KOPT-K1 (cell line): ENCODE data around the gene FGF4.

Experiments used
- H3K27ac ChIP-seq: fragments of 200-600 bp; sonication (generic); 2 replicates; pipeline ENCODE4 v1.5.1; 2016; ENCODE audit warnings: antibody characterized with exemption, mild to moderate bottlenecking, low read depth, low read length; ENCODE audit not compliant: poor library complexity, severe bottlenecking
- H3K36me3 ChIP-seq: fragments of 200-600 bp; sonication (generic); 2 replicates; pipeline ENCODE4 v1.5.1; 2017; ENCODE audit warnings: antibody characterized with exemption, mild to moderate bottlenecking, low read length, moderate library complexity; ENCODE audit not compliant: insufficient read depth
- H3K9me3 ChIP-seq: fragments of 200-600 bp; sonication (generic); 2 replicates; pipeline ENCODE4 v1.5.1; 2017; ENCODE audit warnings: antibody characterized with exemption, low read length, mild to moderate bottlenecking; ENCODE audit not compliant: insufficient read depth, poor library complexity, severe bottlenecking

The FGF4 gene, protein sequence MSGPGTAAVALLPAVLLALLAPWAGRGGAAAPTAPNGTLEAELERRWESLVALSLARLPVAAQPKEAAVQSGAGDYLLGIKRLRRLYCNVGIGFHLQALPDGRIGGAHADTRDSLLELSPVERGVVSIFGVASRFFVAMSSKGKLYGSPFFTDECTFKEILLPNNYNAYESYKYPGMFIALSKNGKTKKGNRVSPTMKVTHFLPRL

DNA sequence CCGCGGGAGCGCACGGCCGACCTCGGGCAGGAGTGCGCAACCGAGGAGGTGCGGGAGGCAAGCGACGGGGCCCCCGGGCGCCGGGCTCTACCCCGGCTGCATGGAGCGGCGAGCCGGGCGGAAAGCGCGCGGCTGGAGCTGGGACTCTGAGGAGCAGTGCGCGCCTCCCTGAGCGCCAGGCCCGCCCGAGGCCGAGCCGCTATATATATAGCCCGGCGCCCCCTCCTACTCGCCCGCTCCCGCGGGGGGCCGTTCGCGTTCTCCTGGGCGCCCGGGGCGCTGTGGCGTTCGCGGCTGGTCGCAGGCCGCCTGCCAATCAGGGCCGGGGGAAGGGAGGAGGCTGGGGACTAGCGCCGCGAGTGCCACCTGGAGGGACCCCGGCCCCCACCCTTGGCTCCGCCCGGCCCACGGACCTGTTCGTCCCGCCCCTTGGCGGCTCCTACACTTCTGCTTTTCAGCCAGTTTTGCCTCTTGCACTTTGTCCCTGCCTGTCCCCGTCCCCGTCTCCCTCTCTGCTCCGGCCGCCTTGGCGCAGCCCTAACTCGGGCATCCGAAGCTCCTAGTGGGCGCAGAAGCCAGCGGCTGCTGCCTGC lies at the start of gene FGF4:
Gene FGF4, minus strand, starts transcription at position 179 of the 593 bp plus-strand sequence. CDS start 257 bp downstream, outside the sequence.
- no peaks in the 10 kb centered on the region for H3K36me3 ChIP-seq
- H3K27ac ChIP-seq: no peak within 1 kb of the TSS
- no peaks in the 10 kb centered on the region for H3K9me3 ChIP-seq

GRCh38 chr11:69823641-69824265 lies 48.6 kb upstream of the FGF4 start:
- Histone ChIP-seq H3K27ac (no peak overlapping the region), H3K36me3 (no peaks in the 10 kb centered on the region), H3K9me3 (no peaks in the 10 kb centered on the region)

- no peaks in the 10 kb centered on the region for H3K9me3 ChIP-seq
- H3K27ac ChIP-seq: no peak overlapping the region
- H3K36me3 ChIP-seq: no peaks in the 10 kb centered on the region
Measured at GRCh38 chr11:69822676-69823494, 47.7 kb upstream of the FGF4 start.

GRCh38 chr11:69821511-69822040 lies 46.4 kb upstream of the FGF4 start:
- Histone ChIP-seq H3K36me3 (no peaks in the 10 kb centered on the region), H3K9me3 (no peaks in the 10 kb centered on the region), H3K27ac (no peak overlapping the region)

DNA sequence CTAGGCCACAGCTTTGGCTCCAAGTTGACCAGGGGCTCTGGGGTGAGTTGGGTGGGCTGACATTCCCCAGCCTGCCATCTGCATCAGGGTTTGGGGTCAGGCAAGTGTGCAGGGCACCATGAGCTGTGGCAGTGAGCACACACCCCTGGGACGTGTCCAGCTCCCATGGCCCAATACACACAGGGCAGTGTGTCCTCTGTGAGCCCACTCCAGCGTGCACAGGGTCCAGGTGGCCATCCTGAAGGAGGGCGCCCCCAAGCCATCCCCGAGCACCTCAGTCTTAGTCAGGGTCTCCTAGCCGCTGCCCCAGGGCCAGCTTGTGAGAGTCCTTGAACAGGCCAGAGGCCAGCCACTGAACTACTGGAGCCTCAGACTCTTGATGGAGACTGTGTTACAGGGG lies 45.3 kb upstream of the FGF4 start:
- Histone ChIP-seq H3K36me3 (no peaks in the 10 kb centered on the region), H3K27ac (no peak overlapping the region)

DNA sequence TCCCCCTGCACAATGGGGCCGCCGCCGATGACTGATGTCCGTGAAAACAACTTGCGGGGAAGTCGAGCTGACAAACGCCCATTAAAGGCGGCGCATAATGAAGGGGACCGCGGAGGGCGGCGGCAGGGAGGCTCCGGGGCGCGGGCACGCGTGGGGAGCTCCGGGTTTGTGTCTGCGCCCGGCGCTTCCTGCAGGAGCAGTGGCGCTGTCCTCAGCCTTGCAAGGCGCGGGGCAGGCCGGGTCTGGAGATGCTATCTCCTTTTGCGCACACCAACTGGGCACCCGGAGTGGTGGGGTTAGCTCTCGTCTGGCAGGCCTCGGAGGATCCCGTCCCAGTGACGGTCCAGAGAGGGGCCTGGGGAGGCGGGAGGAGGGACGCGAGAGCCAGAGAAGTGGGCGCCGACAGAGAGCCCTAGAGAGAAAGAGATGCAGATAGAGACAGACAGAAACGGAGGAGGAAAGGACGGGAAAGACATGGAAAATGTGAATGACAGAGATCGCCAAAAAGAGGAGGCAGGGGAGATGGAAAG lies 44.5 kb upstream of the FGF4 start:
- Histone ChIP-seq H3K27ac (no peak overlapping the region), H3K9me3 (no peaks in the 10 kb centered on the region), H3K36me3 (no peaks in the 10 kb centered on the region)

More for the DNA sequence above, 45.3 kb upstream of the FGF4 start:
- H3K9me3 ChIP-seq: no peaks in the 10 kb centered on the region

DNA sequence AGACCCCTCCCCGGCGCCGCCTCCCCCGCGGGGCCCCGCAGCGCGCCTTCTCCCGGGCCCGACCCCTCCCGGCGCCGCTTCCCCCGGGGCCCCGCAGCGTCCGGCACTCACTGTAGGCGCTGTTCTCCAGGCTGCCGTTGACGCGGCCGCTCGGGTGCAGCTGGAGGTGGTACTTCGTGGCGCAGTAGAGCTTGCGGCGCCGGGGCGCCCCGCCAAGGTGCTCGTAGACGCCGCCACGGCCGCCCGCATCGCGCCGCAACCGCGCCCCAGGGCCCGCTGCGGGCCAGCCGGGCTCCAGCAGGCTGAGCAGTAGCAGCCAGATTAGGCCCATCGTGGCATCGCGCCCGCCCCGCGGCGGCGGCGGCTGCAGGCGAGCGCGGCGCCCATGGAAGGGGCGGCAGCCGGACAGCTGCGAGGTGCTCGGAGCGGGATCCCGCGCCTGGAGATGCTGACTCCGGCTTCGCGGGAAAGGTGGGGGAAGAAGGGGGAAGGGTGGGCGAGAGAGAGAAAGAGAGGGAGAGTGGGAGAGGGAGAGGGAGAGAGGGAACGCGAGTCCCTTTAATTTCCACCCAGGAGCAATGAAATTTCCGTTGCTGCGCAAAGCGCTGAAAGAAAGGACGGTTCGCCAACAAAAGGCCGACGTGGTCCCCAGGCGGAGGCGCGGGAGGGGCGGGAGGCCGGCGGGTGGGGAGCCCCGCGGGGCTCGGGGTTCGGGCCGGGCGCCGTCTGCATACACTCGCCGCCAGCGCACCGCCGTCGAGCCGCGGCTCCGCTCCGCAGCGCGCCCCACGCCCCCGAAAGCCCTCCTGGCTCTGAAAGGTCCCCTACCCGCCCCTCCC lies 43.7 kb upstream of the FGF4 start, which contains the start of gene FGF3:
Gene FGF3, minus strand, starts transcription at position 814 of the 839 bp plus-strand sequence. Its CDS starts 483 bp downstream, at position 331.
- Histone ChIP-seq H3K36me3 (no peaks in the 10 kb centered on the region), H3K9me3 (no peaks in the 10 kb centered on the region), H3K27ac (no peak within 1 kb of the TSS)

DNA sequence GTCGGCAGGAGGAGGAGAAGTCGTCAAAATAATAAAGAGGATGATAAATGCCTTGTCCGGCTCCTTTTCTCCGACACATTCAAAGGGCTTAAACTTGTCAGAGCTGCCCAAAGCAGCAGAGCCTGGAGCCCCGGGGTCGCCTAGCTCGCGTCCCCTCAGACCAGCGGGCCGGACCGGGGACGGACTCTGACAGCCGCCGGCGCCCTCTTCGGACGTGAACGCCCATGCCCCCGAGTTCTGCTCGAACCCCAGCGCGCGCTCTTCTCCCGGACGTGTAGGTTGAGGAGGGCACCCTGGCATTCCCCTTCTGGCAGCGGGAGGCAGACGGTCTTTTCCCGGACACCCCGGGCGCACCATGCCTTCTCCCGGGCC lies 43.1 kb upstream of the FGF4 start:
- H3K27ac ChIP-seq: no peak overlapping the region
- no peaks in the 10 kb centered on the region for H3K9me3 ChIP-seq
- no peaks in the 10 kb centered on the region for H3K36me3 ChIP-seq

GRCh38 chr11:69817265-69818230 lies 42.4 kb upstream of the FGF4 start:
- no peaks in the 10 kb centered on the region for H3K36me3 ChIP-seq
- H3K9me3 ChIP-seq: no peaks in the 10 kb centered on the region
- no peak overlapping the region for H3K27ac ChIP-seq

GRCh38 chr11:69816671-69817070 lies 41.5 kb upstream of the FGF4 start:
- Histone ChIP-seq H3K27ac (no peak overlapping the region), H3K9me3 (no peaks in the 10 kb centered on the region), H3K36me3 (no peaks in the 10 kb centered on the region)

GRCh38 chr11:69815973-69816372 lies 40.8 kb upstream of the FGF4 start:
- H3K9me3 ChIP-seq: no peaks in the 10 kb centered on the region
- H3K36me3 ChIP-seq: no peaks in the 10 kb centered on the region
- H3K27ac ChIP-seq: no peak overlapping the region

GRCh38 chr11:69814902-69815301 lies 39.8 kb upstream of the FGF4 start:
- no peaks in the 10 kb centered on the region for H3K9me3 ChIP-seq
- H3K27ac ChIP-seq: no peak overlapping the region
- no peaks in the 10 kb centered on the region for H3K36me3 ChIP-seq

- Histone ChIP-seq H3K27ac (no peak overlapping the region), H3K9me3 (no peaks in the 10 kb centered on the region), H3K36me3 (no peaks in the 10 kb centered on the region)
Measured at GRCh38 chr11:69814411-69814810, 39.3 kb upstream of the FGF4 start.
